ENCODE results near the gene MSI2. TPM values are rescaled to one million over a fixed set of nuclear protein-coding genes. Genes with fewer than 3 reads are reported as not detected.

The MSI2 gene
- total and polyA plus RNA-seq, 5 experiments from 2014 or later: 2.5 to 136 (median 4.9) TPM

- Mint-ChIP-seq H3K4me1 (peaks cover 0 to 20% (median 0%) of the 10 kb centered on the region in 4 donors), H3K4me3 (no peak overlapping the region), H3K36me3 (no peaks in the 10 kb centered on the region), H3K27me3 (no peaks in the 10 kb centered on the region), H3K9me3 (no peaks in the 10 kb centered on the region), H3K27ac (peak overlapping the region in 2 of 10 donors; percentile 56 to 71)
- ATAC-seq: no peak
- DNase-seq: no peak
- POLR2A ChIA-PET: no interaction called here
Measured at GRCh38 chr17:57723427-57724025, 467.2 kb downstream of the MSI2 start.

GRCh38 chr17:57724026-57724728 is 467.9 kb downstream of the MSI2 start:
- no peak overlapping the region for H3K4me3 Mint-ChIP-seq
- no peak overlapping the region for H3K27ac Mint-ChIP-seq
- no peak for ATAC-seq
- H3K9me3 Mint-ChIP-seq: no peaks in the 10 kb centered on the region
- H3K4me1 Mint-ChIP-seq: peaks cover 0 to 20% (median 0%) of the 10 kb centered on the region in 4 donors
- no peaks in the 10 kb centered on the region for H3K27me3 Mint-ChIP-seq
- no peak for DNase-seq
- POLR2A ChIA-PET: no interaction called here
- H3K36me3 Mint-ChIP-seq: no peaks in the 10 kb centered on the region

- H3K27me3 Mint-ChIP-seq: no peaks in the 10 kb centered on the region
- peaks cover 0 to 21% (median 0%) of the 10 kb centered on the region in 4 donors for H3K4me1 Mint-ChIP-seq
- POLR2A ChIA-PET: no interaction called here
- ATAC-seq (no peak), DNase-seq (no peak)
- no peak overlapping the region for H3K27ac Mint-ChIP-seq
- no peaks in the 10 kb centered on the region for H3K9me3 Mint-ChIP-seq
- no peaks in the 10 kb centered on the region for H3K36me3 Mint-ChIP-seq
- H3K4me3 Mint-ChIP-seq: no peak overlapping the region
Measured at GRCh38 chr17:57724729-57725125, 468.4 kb downstream of the MSI2 start.

- Mint-ChIP-seq H3K27me3 (no peaks in the 10 kb centered on the region), H3K4me1 (peaks cover 0 to 29% (median under 1%) of the 10 kb centered on the region in 4 donors), H3K36me3 (no peaks in the 10 kb centered on the region), H3K9me3 (no peaks in the 10 kb centered on the region), H3K27ac (no peak overlapping the region), H3K4me3 (no peak overlapping the region)
- ATAC-seq: no peak
- DNase-seq: no peak
- POLR2A ChIA-PET: interaction anchor here (0.6 kb wide), 1 partner anchor 149 kb away, joined by 3 read pairs; no protein-coding TSS in a partner anchor
Measured at GRCh38 chr17:57726213-57726790, 470.0 kb downstream of the MSI2 start.

GRCh38 chr17:57726838-57727237 is 470.5 kb downstream of the MSI2 start:
- no peak overlapping the region for H3K4me3 Mint-ChIP-seq
- ATAC-seq (no peak), DNase-seq (no peak)
- POLR2A ChIA-PET: no interaction called here
- no peak overlapping the region for H3K27ac Mint-ChIP-seq
- no peaks in the 10 kb centered on the region for H3K27me3 Mint-ChIP-seq
- no peaks in the 10 kb centered on the region for H3K9me3 Mint-ChIP-seq
- no peaks in the 10 kb centered on the region for H3K36me3 Mint-ChIP-seq
- peaks cover 0 to 29% (median under 1%) of the 10 kb centered on the region in 4 donors for H3K4me1 Mint-ChIP-seq

- H3K36me3 Mint-ChIP-seq: no peaks in the 10 kb centered on the region
- DNase-seq (no peak), ATAC-seq (no peak)
- peaks cover 0 to 29% (median under 1%) of the 10 kb centered on the region in 4 donors for H3K4me1 Mint-ChIP-seq
- no peaks in the 10 kb centered on the region for H3K9me3 Mint-ChIP-seq
- POLR2A ChIA-PET: no interaction called here
- H3K27ac Mint-ChIP-seq: peak overlapping the region in 2 of 10 donors; percentile 47 to 59
- H3K27me3 Mint-ChIP-seq: no peaks in the 10 kb centered on the region
- H3K4me3 Mint-ChIP-seq: no peak overlapping the region
Measured at GRCh38 chr17:57727630-57728175, 471.4 kb downstream of the MSI2 start.

- no peaks in the 10 kb centered on the region for H3K27me3 Mint-ChIP-seq
- no peak overlapping the region for H3K27ac Mint-ChIP-seq
- H3K36me3 Mint-ChIP-seq: no peaks in the 10 kb centered on the region
- POLR2A ChIA-PET: no interaction called here
- H3K4me1 Mint-ChIP-seq: peaks cover 0 to 19% (median under 1%) of the 10 kb centered on the region in 4 donors
- no peak overlapping the region for H3K4me3 Mint-ChIP-seq
- ATAC-seq (no peak), DNase-seq (no peak)
- no peaks in the 10 kb centered on the region for H3K9me3 Mint-ChIP-seq
Measured at GRCh38 chr17:57730026-57730701, 473.8 kb downstream of the MSI2 start.

- no peak for DNase-seq
- Mint-ChIP-seq H3K9me3 (no peaks in the 10 kb centered on the region), H3K36me3 (no peaks in the 10 kb centered on the region), H3K4me3 (no peak overlapping the region), H3K27ac (no peak overlapping the region), H3K27me3 (no peaks in the 10 kb centered on the region), H3K4me1 (peaks cover 0 to 17% (median under 1%) of the 10 kb centered on the region in 4 donors)
- ATAC-seq: no peak
- POLR2A ChIA-PET: no interaction called here
Measured at GRCh38 chr17:57732062-57732461, 475.7 kb downstream of the MSI2 start.

- no peak for ATAC-seq
- H3K9me3 Mint-ChIP-seq: no peaks in the 10 kb centered on the region
- DNase-seq: no peak
- POLR2A ChIA-PET: no interaction called here
- no peaks in the 10 kb centered on the region for H3K27me3 Mint-ChIP-seq
- H3K4me1 Mint-ChIP-seq: peaks cover 0 to 17% (median under 1%) of the 10 kb centered on the region in 4 donors
- no peak overlapping the region for H3K4me3 Mint-ChIP-seq
- no peaks in the 10 kb centered on the region for H3K36me3 Mint-ChIP-seq
- no peak overlapping the region for H3K27ac Mint-ChIP-seq
Measured at GRCh38 chr17:57733085-57733484, 476.8 kb downstream of the MSI2 start.

Other genes starting within 250 kb of the MSI2 start
- gene AKAP1, start 171.3 kb upstream of the MSI2 start, total RNA-seq: 10 to 100 TPM; 27.2 to 31.3 TPM
- 10 to 100 TPM; 14.5 to 26.9 (median 19.4) TPM for gene AKAP1, start 171.3 kb upstream of the MSI2 start, polyA plus RNA-seq